Tibial nerve (tissue), 4 donors: Measurements from ENCODE around the gene TTC16. TPM values are rescaled to one million over a fixed set of nuclear protein-coding genes. Genes with fewer than 3 reads are reported as not detected.

ENCODE experiments used
- DNase-seq, 2 donors: peaks; one replicate each; pipeline ENCODE4 v3.0.0-alpha.2; 2019; ENCODE audit warnings: low spot score in 2 of 2
- H3K27ac ChIP-seq, 4 donors: fragments of 200-600 bp; sonication (generic) in 3 of 4; one replicate each; pipeline ENCODE4 v1.5.1; 2017 to 2019; ENCODE audit warnings: mild to moderate bottlenecking in 1 of 4
- H3K27me3 ChIP-seq, 2 donors: fragments of 200-600 bp; sonication (generic) in 1 of 2; one replicate each; pipeline versions ENCODE4 v1.5.1 to v1.6.0; 2017 to 2019
- H3K36me3 ChIP-seq, 3 donors: fragments of 200-600 bp; sonication (generic); one replicate each; pipeline ENCODE4 v1.5.1; 2018 to 2019
- H3K4me1 ChIP-seq, 4 donors: fragments of 200-600 bp; sonication (generic) in 3 of 4; one replicate each; pipeline ENCODE4 v1.5.1; 2017 to 2019
- H3K4me3 ChIP-seq, 4 donors: fragments of 200-600 bp; sonication (generic) in 3 of 4; one replicate each; pipeline ENCODE4 v1.5.1; 2017 to 2019; ENCODE audit warnings: mild to moderate bottlenecking in 1 of 4, moderate library complexity in 1 of 4
- H3K9me3 ChIP-seq, 4 donors: fragments of 200-600 bp; sonication (generic) in 3 of 4; one replicate each; pipeline ENCODE4 v1.5.1; 2017 to 2019
- CTCF ChIP-seq, 5 experiments: fragments of 200-600 bp in 3 of 5; fragments of 450-650 bp in 2 of 5; sonication (generic) in 3 of 5; IDR thresholded peaks; one replicate each; pipeline ENCODE4 v1.5.1; 2016 to 2019; ENCODE audit warnings: antibody characterized with exemption in 5 of 5, mild to moderate bottlenecking in 3 of 5, moderate library complexity in 2 of 5
- EP300 ChIP-seq, 2 donors: sonication (generic); formaldehyde crosslinking; IDR thresholded peaks; one replicate each; pipeline ENCODE4 v1.6.1; 2017; ENCODE audit warnings: antibody characterized with exemption in 2 of 2, mild to moderate bottlenecking in 1 of 2
- POLR2A ChIP-seq, 2 donors: fragments of 450-650 bp; IDR thresholded peaks; one replicate each; pipeline ENCODE4 v1.6.1; 2017; ENCODE audit warnings: antibody characterized with exemption in 2 of 2, mild to moderate bottlenecking in 2 of 2, moderate library complexity in 2 of 2
- WGBS, 2 donors: methylation state at CpG; one replicate each; pipeline ENCODE4 v1.1.5; 2018; 5-methylcytosine and 5-hydroxymethylcytosine counted together
- total RNA-seq, 4 donors: library from RNA; depleted of rRNA; stranded (reverse); fragments of >200 nt; gene quantifications; one replicate each; pipeline ENCODE4 v1.1.0, GENCODE V29; 2016

The TTC16 gene
- total RNA-seq, 4 donors from 2014 or later: 0.30 TPM; not detected in 3

GRCh38 chr9:127683723-127684122 is 32.2 kb upstream of the TTC16 start:
- TF ChIP-seq POLR2A (IDR thresholded peaks at IDR 0.05) (no peak), EP300 (IDR thresholded peaks at IDR 0.05) (no peak), CTCF (IDR thresholded peaks at IDR 0.05) (no peak)
- DNase-seq: no peak
- WGBS, 2 donors: 88 to 89% methylated on average over 5 of the region's 5 CpGs
- Histone ChIP-seq H3K9me3 (no peaks in the 10 kb centered on the region), H3K4me3 (no peak overlapping the region), H3K36me3 (peaks cover 0 to 97% (median 7%) of the 10 kb centered on the region in 3 donors), H3K4me1 (no peaks in the 10 kb centered on the region), H3K27ac (no peak overlapping the region), H3K27me3 (no peaks in the 10 kb centered on the region)

- H3K27ac ChIP-seq: no peak overlapping the region
- TF ChIP-seq CTCF (IDR thresholded peaks at IDR 0.05) (no peak), POLR2A (IDR thresholded peaks at IDR 0.05) (no peak), EP300 (IDR thresholded peaks at IDR 0.05) (no peak)
- peaks cover 0 to 98% (median 7%) of the 10 kb centered on the region in 3 donors for H3K36me3 ChIP-seq
- no peaks in the 10 kb centered on the region for H3K4me1 ChIP-seq
- 63 to 66% methylated on average over 4 of the region's 4 CpGs for WGBS, 2 donors
- no peak overlapping the region for H3K4me3 ChIP-seq
- H3K27me3 ChIP-seq: no peaks in the 10 kb centered on the region
- DNase-seq: no peak
- no peaks in the 10 kb centered on the region for H3K9me3 ChIP-seq
Observed at GRCh38 chr9:127684576-127684975, 31.3 kb upstream of the TTC16 start.

GRCh38 chr9:127686461-127687393 is 29.2 kb upstream of the TTC16 start:
- WGBS, 2 donors: 75 to 79% methylated on average over 6 of the region's 6 CpGs
- H3K27me3 ChIP-seq: no peaks in the 10 kb centered on the region
- H3K9me3 ChIP-seq: no peaks in the 10 kb centered on the region
- TF ChIP-seq CTCF (IDR thresholded peaks at IDR 0.05) (no peak), EP300 (IDR thresholded peaks at IDR 0.05) (no peak), POLR2A (IDR thresholded peaks at IDR 0.05) (no peak)
- no peak overlapping the region for H3K27ac ChIP-seq
- H3K4me1 ChIP-seq: no peaks in the 10 kb centered on the region
- no peak overlapping the region for H3K4me3 ChIP-seq
- peaks cover 0 to 98% (median 7%) of the 10 kb centered on the region in 3 donors for H3K36me3 ChIP-seq
- DNase-seq: no peak

- peaks cover 0 to 89% (median 0%) of the 10 kb centered on the region in 3 donors for H3K36me3 ChIP-seq
- TF ChIP-seq CTCF (IDR thresholded peaks at IDR 0.05): no peak
- no peak for TF ChIP-seq POLR2A (IDR thresholded peaks at IDR 0.05)
- no peak for TF ChIP-seq EP300 (IDR thresholded peaks at IDR 0.05)
- H3K27me3 ChIP-seq: no peaks in the 10 kb centered on the region
- no peak for DNase-seq
- no peaks in the 10 kb centered on the region for H3K4me1 ChIP-seq
- no peak overlapping the region for H3K4me3 ChIP-seq
- no peaks in the 10 kb centered on the region for H3K9me3 ChIP-seq
- H3K27ac ChIP-seq: no peak overlapping the region
- whole genome bisulfite sequencing, 2 donors: 91 to 93% methylated on average over 13 of the region's 13 CpGs
Observed at GRCh38 chr9:127689329-127690000, 26.4 kb upstream of the TTC16 start.

- TF ChIP-seq EP300 (IDR thresholded peaks at IDR 0.05) (no peak), POLR2A (IDR thresholded peaks at IDR 0.05) (no peak), CTCF (IDR thresholded peaks at IDR 0.05) (no peak)
- Histone ChIP-seq H3K27me3 (no peaks in the 10 kb centered on the region), H3K36me3 (peaks cover 0 to 81% (median 0%) of the 10 kb centered on the region in 3 donors), H3K4me3 (no peak overlapping the region), H3K27ac (no peak overlapping the region), H3K4me1 (peaks cover 0 to 7% (median 0%) of the 10 kb centered on the region in 4 donors), H3K9me3 (no peaks in the 10 kb centered on the region)
- WGBS, 2 donors: 89% methylated on average over 10 of the region's 10 CpGs
- no peak for DNase-seq
Observed at GRCh38 chr9:127690735-127691134, 25.1 kb upstream of the TTC16 start.
